Smooth muscle cell (in vitro differentiated cells): ENCODE data around the gene COL16A1. TPM values are rescaled to one million over a fixed set of nuclear protein-coding genes. Genes with fewer than 3 reads are reported as not detected.

Experiments used
- DNase-seq: peaks from one replicate; lab custom pipeline; 2025; ENCODE audit not compliant: unreplicated experiment; lab: John Stamatoyannopoulos, UW
- H2AFZ ChIP-seq: fragments of 200-600 bp; sonication (generic); 2 replicates; pipeline ENCODE4 v1.6.0; 2016; ENCODE audit warnings: antibody characterized with exemption, low read depth, mild to moderate bottlenecking
- H3F3A ChIP-seq: fragments of 200-600 bp; sonication (generic); 2 replicates; pipeline ENCODE4 v1.6.0; 2017; ENCODE audit warnings: antibody characterized with exemption, low read depth
- H3K27ac ChIP-seq: fragments of 200-600 bp; sonication (generic); 2 replicates; pipeline ENCODE4 v1.5.1; 2016; ENCODE audit warnings: low read depth, mild to moderate bottlenecking
- H3K27me3 ChIP-seq: fragments of 200-600 bp; sonication (generic); 2 replicates; pipeline ENCODE4 v1.6.1; 2016; ENCODE audit warnings: low read depth, mild to moderate bottlenecking
- H3K36me3 ChIP-seq: fragments of 200-600 bp; sonication (generic); 2 replicates; pipeline ENCODE4 v1.5.1; 2016; ENCODE audit warnings: low read depth
- H3K4me1 ChIP-seq: fragments of 200-600 bp; sonication (generic); 2 replicates; pipeline ENCODE4 v1.5.1; 2016; ENCODE audit warnings: low read depth
- H3K4me2 ChIP-seq: fragments of 200-600 bp; sonication (generic); 2 replicates; pipeline ENCODE4 v1.6.0; 2016; ENCODE audit warnings: mild to moderate bottlenecking
- H3K4me3 ChIP-seq: fragments of 200-600 bp; sonication (generic); 2 replicates; pipeline ENCODE4 v1.5.1; 2016; ENCODE audit warnings: mild to moderate bottlenecking
- H3K79me2 ChIP-seq: fragments of 200-600 bp; sonication (generic); 2 replicates; pipeline ENCODE4 v1.6.0; 2016; ENCODE audit warnings: low read depth, mild to moderate bottlenecking
- H3K9ac ChIP-seq: fragments of 200-600 bp; sonication (generic); 2 replicates; pipeline ENCODE4 v1.6.0; 2016; ENCODE audit warnings: low read depth
- H3K9me3 ChIP-seq: fragments of 200-600 bp; sonication (generic); replicated peaks from 2 replicates; pipeline ENCODE4 v1.5.1; 2016; ENCODE audit warnings: low read depth
- H4K20me1 ChIP-seq: fragments of 200-600 bp; sonication (generic); 2 replicates; pipeline ENCODE4 v1.6.0; 2016; ENCODE audit warnings: low read depth
- WGBS: methylation state at CpG from one replicate; pipeline ENCODE4 v1.1.7; 2016; ENCODE audit warnings: low lambda C conversion rate; 5-methylcytosine and 5-hydroxymethylcytosine counted together
- polyA plus RNA-seq: library from polyadenylated mRNA; unstranded; fragments of >200 nt; fragmentation: Nextera tagmentation; extraction: Ambion mirVana; gene quantifications from 2 replicates; pipeline ENCODE4 v1.2.1, GENCODE V29; 2016
- total RNA-seq: library from RNA; depleted of rRNA; stranded (reverse); fragments of >200 nt; gene quantifications from 2 replicates; pipeline ENCODE4 v1.2.3, GENCODE V29; 2014
- TF ChIP-seq, protein P1 (sequence below): fragments of 200-600 bp; sonication (generic); IDR thresholded peaks from 2 replicates; pipeline ENCODE4 v1.5.1; 2017; ENCODE audit warnings: borderline replicate concordance, mild to moderate bottlenecking, antibody characterized with exemption; ENCODE audit not compliant: insufficient read depth, poor library complexity, severe bottlenecking

Gene COL16A1
- total and polyA plus RNA-seq, 2 experiments from 2014 or later = 67.3 to 152 TPM

DNA sequence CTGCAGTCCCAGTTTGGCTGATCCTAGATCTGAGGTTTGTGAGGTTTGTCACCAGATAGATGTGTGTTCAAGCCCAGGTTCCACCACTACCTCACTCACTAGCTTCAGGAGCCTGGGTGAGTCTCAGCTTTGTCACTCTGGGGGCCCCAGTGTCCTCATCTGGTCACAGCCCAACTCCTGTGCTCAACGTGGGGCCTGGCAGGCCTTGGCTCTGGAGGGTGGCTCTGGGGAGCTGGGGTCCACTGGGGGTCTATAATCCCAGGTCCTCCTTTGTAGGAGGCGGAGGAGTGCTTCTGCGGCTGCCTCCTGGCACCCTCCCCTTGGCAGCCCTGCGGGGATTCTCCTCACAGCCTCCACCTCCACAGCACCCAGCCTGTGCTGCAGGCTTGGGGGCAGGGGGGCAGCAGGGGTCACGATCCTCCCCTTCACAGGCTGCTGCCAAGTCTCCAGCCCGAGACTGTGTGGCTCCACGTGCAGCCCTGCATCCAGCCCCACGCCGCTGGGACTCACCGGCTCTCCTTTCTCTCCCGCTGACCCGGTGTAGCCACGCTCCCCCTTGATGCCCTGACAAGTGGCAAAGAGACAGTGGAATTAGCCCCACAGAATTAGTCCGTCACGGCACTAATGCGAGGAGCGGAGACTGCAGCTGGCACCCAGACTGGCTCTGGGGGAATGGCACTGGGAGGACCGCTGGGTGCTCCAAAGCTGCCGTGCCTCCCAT, 36.6 kb downstream of the COL16A1 start:
- H3K4me2 ChIP-seq = no peak overlapping the region
- no peaks in the 10 kb centered on the region for H3K36me3 ChIP-seq
- H3K9ac ChIP-seq = no peak overlapping the region
- 93% methylated on average over 18 of the region's 19 CpGs for WGBS
- H3K27ac ChIP-seq = no peak overlapping the region
- H3K9me3 ChIP-seq = no peaks in the 10 kb centered on the region
- TF ChIP-seq, protein P1, sequence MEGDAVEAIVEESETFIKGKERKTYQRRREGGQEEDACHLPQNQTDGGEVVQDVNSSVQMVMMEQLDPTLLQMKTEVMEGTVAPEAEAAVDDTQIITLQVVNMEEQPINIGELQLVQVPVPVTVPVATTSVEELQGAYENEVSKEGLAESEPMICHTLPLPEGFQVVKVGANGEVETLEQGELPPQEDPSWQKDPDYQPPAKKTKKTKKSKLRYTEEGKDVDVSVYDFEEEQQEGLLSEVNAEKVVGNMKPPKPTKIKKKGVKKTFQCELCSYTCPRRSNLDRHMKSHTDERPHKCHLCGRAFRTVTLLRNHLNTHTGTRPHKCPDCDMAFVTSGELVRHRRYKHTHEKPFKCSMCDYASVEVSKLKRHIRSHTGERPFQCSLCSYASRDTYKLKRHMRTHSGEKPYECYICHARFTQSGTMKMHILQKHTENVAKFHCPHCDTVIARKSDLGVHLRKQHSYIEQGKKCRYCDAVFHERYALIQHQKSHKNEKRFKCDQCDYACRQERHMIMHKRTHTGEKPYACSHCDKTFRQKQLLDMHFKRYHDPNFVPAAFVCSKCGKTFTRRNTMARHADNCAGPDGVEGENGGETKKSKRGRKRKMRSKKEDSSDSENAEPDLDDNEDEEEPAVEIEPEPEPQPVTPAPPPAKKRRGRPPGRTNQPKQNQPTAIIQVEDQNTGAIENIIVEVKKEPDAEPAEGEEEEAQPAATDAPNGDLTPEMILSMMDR = no peak
- no peak overlapping the region for H3K4me3 ChIP-seq
- no peaks in the 10 kb centered on the region for H3K4me1 ChIP-seq
- no peaks in the 10 kb centered on the region for H3K27me3 ChIP-seq
- H2AFZ ChIP-seq = no peak overlapping the region
- no peaks in the 10 kb centered on the region for H4K20me1 ChIP-seq
- no peaks in the 10 kb centered on the region for H3K79me2 ChIP-seq
- no peak for DNase-seq
- no peaks in the 10 kb centered on the region for H3F3A ChIP-seq

DNA sequence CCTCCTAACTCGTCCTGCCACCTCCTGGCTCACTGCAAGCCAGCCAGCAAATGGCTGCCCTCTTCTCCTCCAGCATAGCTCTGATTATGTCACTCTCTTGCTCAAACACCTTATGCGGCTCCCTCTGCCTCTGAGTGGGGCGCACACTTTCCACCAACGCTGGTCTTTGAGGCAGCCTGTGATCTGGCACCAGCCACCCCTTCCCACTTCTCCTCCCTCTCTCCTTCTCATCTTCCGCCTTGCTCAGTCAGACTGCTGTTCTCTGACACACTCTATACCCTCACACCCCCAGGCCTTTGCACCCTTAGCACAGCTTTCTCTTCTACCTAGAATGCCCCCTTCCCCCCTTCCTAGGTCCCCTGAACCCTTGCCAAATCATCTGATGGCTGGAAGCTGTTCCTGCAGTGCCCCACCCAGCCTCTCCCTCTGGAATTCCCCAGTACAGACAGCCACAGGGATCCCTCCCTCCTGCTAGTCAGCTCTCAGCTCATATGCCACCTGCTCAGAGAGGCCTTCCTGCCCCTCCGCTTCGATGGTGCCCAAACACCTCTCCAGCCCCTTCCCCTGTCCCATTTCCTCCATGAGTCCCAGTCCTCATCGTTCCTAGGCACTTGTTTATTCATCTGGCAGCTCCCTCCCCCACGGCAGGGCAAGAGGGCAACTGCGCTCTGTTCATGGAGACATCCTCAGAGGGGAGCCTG, 37.4 kb downstream of the COL16A1 start:
- Histone ChIP-seq H3K79me2 (no peaks in the 10 kb centered on the region), H3K4me3 (no peak overlapping the region), H2AFZ (no peak overlapping the region), H3F3A (no peaks in the 10 kb centered on the region), H3K27ac (no peak overlapping the region), H3K4me2 (no peak overlapping the region), H3K9ac (no peak overlapping the region), H4K20me1 (no peaks in the 10 kb centered on the region), H3K36me3 (no peaks in the 10 kb centered on the region), H3K4me1 (no peaks in the 10 kb centered on the region), H3K9me3 (no peaks in the 10 kb centered on the region), H3K27me3 (no peaks in the 10 kb centered on the region)
- DNase-seq = no peak
- TF ChIP-seq, protein P1 = no peak
- WGBS = 88% methylated on average over 10 of the region's 10 CpGs

DNA sequence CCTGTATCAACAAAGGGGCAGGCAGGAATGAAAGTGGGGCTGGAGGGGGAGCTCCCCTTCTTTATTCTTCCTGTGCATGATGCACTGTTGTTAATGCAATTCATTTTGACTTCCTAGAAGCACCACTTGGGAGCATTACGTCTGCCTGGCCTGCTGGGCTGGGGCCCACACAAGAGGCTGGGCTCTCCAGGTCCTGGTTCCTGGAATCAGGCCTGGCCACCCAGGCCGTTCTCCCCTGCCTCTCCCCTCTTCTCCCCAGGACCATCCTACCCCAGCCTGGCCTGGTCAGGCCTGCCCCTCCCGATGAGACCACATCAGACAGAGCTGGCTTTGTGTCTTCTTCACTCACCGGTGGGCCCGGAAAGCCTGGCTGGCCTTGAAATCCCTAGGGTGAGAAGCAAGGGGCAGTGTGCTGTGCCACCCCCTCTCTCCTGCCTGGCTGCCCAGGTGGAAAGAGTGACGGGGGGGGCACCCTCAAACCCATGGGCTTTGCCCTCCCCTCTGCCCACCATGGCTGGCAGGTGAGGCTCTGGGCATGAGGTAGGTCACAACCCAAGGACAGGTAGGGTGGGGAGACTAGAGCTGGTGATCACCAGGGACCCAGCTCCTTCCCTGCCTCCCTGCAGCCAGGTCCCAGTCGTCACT, 38.5 kb downstream of the COL16A1 start:
- TF ChIP-seq, protein P1 = no peak
- Histone ChIP-seq H4K20me1 (no peaks in the 10 kb centered on the region), H3K4me2 (no peak overlapping the region), H3K9ac (no peak overlapping the region), H3K27ac (no peak overlapping the region), H3K9me3 (no peaks in the 10 kb centered on the region), H3K27me3 (no peaks in the 10 kb centered on the region), H3K4me3 (no peak overlapping the region), H3K4me1 (no peaks in the 10 kb centered on the region), H3K79me2 (no peaks in the 10 kb centered on the region), H3K36me3 (no peaks in the 10 kb centered on the region), H2AFZ (no peak overlapping the region), H3F3A (no peaks in the 10 kb centered on the region)
- no peak for DNase-seq
- WGBS = 91% methylated on average over 7 of the region's 7 CpGs
